ENCODE results near the gene NCS1. TPM values are rescaled to one million over a fixed set of nuclear protein-coding genes. Genes with fewer than 3 reads are reported as not detected.

Gene NCS1
- total and polyA plus RNA-seq, 9 of the 15 experiments (the other 6 are each of a cell fraction or from before 2014, with no cell fraction given) = 0.28 to 27.0 (median 9.6) TPM

- TF ChIP-seq CHD2 (IDR thresholded peaks at IDR 0.05; ENCODE audit: low read depth, low read length) = no peak
These were observed 91.6 kb downstream of the NCS1 start (continued) for GRCh38 chr9:130263601-130264413.

DNA sequence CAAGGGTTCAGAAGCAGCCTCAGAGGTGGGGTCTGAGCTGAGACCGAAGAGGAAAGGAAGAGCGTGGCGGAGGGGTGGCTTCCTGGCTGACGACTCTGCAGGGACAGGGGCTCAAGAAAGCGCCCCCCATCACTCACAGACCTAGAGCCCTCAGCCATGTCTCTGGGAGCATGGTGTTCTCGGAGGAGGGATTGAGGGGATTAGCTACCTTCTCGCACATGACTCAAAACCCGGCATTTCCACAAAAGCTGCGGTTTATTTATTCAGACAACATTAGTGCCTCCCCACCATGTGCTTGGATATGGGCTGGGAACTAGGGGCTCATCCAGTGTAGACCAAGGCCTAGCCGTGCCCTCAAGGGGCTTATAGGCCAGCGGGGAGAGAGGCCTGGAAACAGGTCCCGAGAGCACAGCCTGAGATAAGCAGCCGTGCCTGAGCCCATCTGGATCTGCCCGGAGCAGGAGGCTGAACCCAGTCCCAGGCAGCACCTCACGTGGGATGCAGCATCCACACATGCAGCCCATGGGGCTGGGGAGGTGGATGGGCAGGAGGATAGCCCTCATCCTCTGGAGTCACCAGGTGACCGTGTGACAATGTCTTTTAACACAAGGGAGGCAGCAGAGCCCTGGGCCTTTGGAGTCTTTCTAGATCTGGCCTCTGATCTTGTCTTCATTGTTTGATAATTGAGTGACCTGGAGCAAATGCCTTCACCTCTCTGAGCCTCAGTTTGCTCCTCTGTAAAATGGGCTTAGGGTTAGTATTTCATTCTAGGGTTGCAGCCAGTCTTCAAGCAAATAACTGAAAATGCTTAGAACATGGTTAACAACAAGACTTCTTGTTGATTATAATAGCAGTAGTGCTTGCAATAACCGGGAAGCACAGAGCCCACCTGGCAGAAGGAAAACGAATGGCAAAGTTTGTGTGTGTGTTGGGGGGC is 92.5 kb downstream of the NCS1 start:
- Histone ChIP-seq H3K9me3 (replicated peaks; ENCODE audit: control insufficient read depth, insufficient read depth, low read depth, low read length) (no peaks in the 10 kb centered on the region), H3K79me2 (ENCODE audit: control insufficient read depth, insufficient read depth, low read length) (no peaks in the 10 kb centered on the region), H3K9ac (ENCODE audit: insufficient read depth in 1 of 2, low read depth in 2 of 2, low read length in 2 of 2) (no peak overlapping the region), H2AFZ (ENCODE audit: low read depth, low read length) (no peak overlapping the region), H3K36me3 (ENCODE audit: control insufficient read depth, insufficient read depth, low read length) (no peaks in the 10 kb centered on the region), H3K4me3 (no peak overlapping the region), H4K20me1 (replicated peaks; ENCODE audit: control insufficient read depth, insufficient read depth, low read length) (peaks cover 2% of the 10 kb centered on the region), H3K4me2 (ENCODE audit: insufficient read depth, low read length) (no peak overlapping the region), H3K27ac (ENCODE audit: extremely low read depth, low read depth, low read length) (no peak overlapping the region), H3K27me3 (ENCODE audit: control insufficient read depth in 2 of 2, insufficient read depth in 2 of 2, low read length in 2 of 2) (peaks cover 69 to 80% of the 10 kb centered on the region in 2 experiments; a peak in 4 of 5 replicates), H3K9me1 (ENCODE audit: control insufficient read depth, insufficient read depth, low read length) (no peaks in the 10 kb centered on the region), H3K4me1 (replicated peaks in 1 of 2; ENCODE audit: control insufficient read depth in 2 of 2, insufficient read depth in 2 of 2, low read length in 2 of 2) (peaks cover 0 to 15% of the 10 kb centered on the region in 2 experiments; a peak in 2 of 5 replicates)
- no peak for ATAC-seq
- CTCF ChIA-PET (ENCODE audit: low intra/inter-chr PET ratio) = no interaction called here
- intact Hi-C loops (cut with micrococcal nuclease) = no loop called here
- 5% methylated on average over 16 of the region's 18 CpGs for WGBS (ENCODE audit: insufficient coverage, low coverage, missing lambda C conversion rate)
- no peak for DNase-seq (ENCODE audit: extremely low read depth in 1 of 4, low spot score in 3 of 4)
- no peak for FAIRE-seq
- no TSS peak for BruUV-seq (replicated peaks)
- POLR2A ChIA-PET = interaction anchor here (0.6 to 1.0 kb wide), 2 partner anchors 12 to 261 kb away, joined by 3 read pairs; no protein-coding TSS in a partner anchor
- in situ Hi-C loops (cut with MboI) = no loop called here
- no peak for TF ChIP-seq TCFL5 (CRISPR knock-in tag; conservative IDR thresholded peaks at IDR 0.05)
- TF ChIP-seq, protein P1, sequence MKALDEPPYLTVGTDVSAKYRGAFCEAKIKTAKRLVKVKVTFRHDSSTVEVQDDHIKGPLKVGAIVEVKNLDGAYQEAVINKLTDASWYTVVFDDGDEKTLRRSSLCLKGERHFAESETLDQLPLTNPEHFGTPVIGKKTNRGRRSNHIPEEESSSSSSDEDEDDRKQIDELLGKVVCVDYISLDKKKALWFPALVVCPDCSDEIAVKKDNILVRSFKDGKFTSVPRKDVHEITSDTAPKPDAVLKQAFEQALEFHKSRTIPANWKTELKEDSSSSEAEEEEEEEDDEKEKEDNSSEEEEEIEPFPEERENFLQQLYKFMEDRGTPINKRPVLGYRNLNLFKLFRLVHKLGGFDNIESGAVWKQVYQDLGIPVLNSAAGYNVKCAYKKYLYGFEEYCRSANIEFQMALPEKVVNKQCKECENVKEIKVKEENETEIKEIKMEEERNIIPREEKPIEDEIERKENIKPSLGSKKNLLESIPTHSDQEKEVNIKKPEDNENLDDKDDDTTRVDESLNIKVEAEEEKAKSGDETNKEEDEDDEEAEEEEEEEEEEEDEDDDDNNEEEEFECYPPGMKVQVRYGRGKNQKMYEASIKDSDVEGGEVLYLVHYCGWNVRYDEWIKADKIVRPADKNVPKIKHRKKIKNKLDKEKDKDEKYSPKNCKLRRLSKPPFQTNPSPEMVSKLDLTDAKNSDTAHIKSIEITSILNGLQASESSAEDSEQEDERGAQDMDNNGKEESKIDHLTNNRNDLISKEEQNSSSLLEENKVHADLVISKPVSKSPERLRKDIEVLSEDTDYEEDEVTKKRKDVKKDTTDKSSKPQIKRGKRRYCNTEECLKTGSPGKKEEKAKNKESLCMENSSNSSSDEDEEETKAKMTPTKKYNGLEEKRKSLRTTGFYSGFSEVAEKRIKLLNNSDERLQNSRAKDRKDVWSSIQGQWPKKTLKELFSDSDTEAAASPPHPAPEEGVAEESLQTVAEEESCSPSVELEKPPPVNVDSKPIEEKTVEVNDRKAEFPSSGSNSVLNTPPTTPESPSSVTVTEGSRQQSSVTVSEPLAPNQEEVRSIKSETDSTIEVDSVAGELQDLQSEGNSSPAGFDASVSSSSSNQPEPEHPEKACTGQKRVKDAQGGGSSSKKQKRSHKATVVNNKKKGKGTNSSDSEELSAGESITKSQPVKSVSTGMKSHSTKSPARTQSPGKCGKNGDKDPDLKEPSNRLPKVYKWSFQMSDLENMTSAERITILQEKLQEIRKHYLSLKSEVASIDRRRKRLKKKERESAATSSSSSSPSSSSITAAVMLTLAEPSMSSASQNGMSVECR (CRISPR knock-in tag; IDR thresholded peaks at IDR 0.05) = no peak
- TF ChIP-seq HCFC1 (IDR thresholded peaks at IDR 0.05; ENCODE audit: low read depth, low read length) = no peak
- TF ChIP-seq CEBPG (CRISPR knock-in tag; IDR thresholded peaks at IDR 0.05) = no peak
- TF ChIP-seq CEBPG (tag; conservative IDR thresholded peaks at IDR 0.05 in 1 of 2, IDR thresholded peaks at IDR 0.05 in 1 of 2) = no peak
- TF ChIP-seq ZNF316 (IDR thresholded peaks at IDR 0.05) = no peak
- no peak for TF ChIP-seq ZNF431 (CRISPR knock-in tag; IDR thresholded peaks at IDR 0.05)
- no peak for TF ChIP-seq C11orf30 (IDR thresholded peaks at IDR 0.05; ENCODE audit: low read depth)
- TF ChIP-seq RBM25 (IDR thresholded peaks at IDR 0.05; ENCODE audit: low read depth, low read length, severe bottlenecking) = peak; percentile 70
- TF ChIP-seq ZNF146 (CRISPR knock-in tag; IDR thresholded peaks at IDR 0.05; ENCODE audit: unreplicated experiment) = no peak
- TF ChIP-seq, protein P2, sequence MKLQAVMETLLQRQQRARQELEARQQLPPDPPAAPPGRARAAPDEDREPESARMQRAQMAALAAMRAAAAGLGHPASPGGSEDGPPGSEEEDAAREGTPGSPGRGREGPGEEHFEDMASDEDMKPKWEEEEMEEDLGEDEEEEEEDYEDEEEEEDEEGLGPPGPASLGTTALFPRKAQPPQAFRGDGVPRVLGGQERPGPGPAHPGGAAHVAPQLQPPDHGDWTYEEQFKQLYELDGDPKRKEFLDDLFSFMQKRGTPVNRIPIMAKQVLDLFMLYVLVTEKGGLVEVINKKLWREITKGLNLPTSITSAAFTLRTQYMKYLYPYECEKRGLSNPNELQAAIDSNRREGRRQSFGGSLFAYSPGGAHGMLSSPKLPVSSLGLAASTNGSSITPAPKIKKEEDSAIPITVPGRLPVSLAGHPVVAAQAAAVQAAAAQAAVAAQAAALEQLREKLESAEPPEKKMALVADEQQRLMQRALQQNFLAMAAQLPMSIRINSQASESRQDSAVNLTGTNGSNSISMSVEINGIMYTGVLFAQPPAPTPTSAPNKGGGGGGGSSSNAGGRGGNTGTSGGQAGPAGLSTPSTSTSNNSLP (IDR thresholded peaks at IDR 0.05; ENCODE audit: borderline replicate concordance, low read depth, low read length) = no peak

Data from K562 (cell line).